ENCODE data around the gene CYTH2. TPM values are rescaled to one million over a fixed set of nuclear protein-coding genes. Genes with fewer than 3 reads are reported as not detected.

CYTH2 gene
- total and polyA plus RNA-seq, 11 donors: 12.3 to 55.3 (median 31.0) TPM

DNA sequence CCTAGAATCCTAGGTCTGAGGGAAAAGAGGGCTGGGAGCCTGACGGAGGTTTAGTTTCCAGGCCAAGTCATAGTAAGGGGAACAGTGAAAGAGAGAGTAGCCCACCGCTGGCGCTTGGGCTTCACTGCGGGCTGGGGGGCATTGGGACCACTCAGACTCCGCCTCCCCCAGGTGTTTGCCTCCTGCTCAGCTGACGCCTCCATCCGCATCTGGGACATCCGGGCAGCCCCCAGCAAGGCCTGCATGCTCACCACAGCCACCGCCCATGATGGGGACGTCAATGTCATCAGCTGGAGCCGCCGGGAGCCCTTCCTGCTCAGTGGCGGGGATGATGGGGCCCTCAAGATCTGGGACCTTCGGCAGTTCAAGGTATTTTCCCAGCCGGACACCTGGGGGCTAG, 18.3 kb upstream of the CYTH2 start:
- DNase-seq (no peak), ATAC-seq (no peak)
- H3K27ac ChIP-seq: no peak overlapping the region
- WGBS, 4 donors: 95 to 97% (median 96%) methylated on average over 12 to 15 of the region's 15 CpGs
- H3K36me3 ChIP-seq: peaks cover 2 to 76% (median 73%) of the 10 kb centered on the region in 9 donors
- intact Hi-C loops (cut with DNase I): no loop called here
- H3K9me3 ChIP-seq: no peaks in the 10 kb centered on the region
- peaks cover 0 to 11% (median 6%) of the 10 kb centered on the region in 12 donors for H3K4me1 ChIP-seq
- H3K27me3 ChIP-seq: no peaks in the 10 kb centered on the region
- no peak for TF ChIP-seq POLR2A (IDR thresholded peaks at IDR 0.05)
- TF ChIP-seq, protein P1, sequence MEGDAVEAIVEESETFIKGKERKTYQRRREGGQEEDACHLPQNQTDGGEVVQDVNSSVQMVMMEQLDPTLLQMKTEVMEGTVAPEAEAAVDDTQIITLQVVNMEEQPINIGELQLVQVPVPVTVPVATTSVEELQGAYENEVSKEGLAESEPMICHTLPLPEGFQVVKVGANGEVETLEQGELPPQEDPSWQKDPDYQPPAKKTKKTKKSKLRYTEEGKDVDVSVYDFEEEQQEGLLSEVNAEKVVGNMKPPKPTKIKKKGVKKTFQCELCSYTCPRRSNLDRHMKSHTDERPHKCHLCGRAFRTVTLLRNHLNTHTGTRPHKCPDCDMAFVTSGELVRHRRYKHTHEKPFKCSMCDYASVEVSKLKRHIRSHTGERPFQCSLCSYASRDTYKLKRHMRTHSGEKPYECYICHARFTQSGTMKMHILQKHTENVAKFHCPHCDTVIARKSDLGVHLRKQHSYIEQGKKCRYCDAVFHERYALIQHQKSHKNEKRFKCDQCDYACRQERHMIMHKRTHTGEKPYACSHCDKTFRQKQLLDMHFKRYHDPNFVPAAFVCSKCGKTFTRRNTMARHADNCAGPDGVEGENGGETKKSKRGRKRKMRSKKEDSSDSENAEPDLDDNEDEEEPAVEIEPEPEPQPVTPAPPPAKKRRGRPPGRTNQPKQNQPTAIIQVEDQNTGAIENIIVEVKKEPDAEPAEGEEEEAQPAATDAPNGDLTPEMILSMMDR (IDR thresholded peaks at IDR 0.05): no peak
- H3K4me3 ChIP-seq: no peak overlapping the region

DNA sequence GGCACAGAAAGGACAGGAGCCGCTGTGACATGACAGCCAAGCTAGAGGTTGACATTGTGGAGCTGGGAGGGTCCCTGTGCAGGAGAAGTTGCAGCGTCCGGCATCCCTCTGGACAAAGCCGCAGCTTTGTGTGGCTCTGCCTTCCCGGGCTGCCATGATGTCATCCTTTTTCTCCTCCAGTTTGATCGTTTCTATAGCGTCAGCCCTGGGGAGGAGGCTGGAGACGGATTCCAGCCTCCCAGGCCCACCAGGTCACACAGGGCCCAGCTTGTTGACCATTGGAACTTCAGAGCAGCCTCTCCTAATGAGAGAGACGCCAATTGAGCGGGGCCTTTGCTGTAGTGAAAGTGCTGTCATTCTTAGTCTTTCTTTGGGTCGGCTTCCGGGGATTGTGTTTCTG, 17.5 kb upstream of the CYTH2 start:
- ATAC-seq (no peak), DNase-seq (no peak)
- Histone ChIP-seq H3K27ac (no peak overlapping the region), H3K9me3 (no peaks in the 10 kb centered on the region), H3K27me3 (no peaks in the 10 kb centered on the region), H3K4me1 (peaks cover 0 to 5% (median under 1%) of the 10 kb centered on the region in 12 donors), H3K4me3 (no peak overlapping the region), H3K36me3 (peaks cover 2 to 83% (median 76%) of the 10 kb centered on the region in 9 donors)
- intact Hi-C loops (cut with DNase I): no loop called here
- TF ChIP-seq, protein P1 (IDR thresholded peaks at IDR 0.05): no peak
- TF ChIP-seq POLR2A (IDR thresholded peaks at IDR 0.05): no peak
- 84 to 89% (median 86%) methylated on average over 12 of the region's 12 CpGs for WGBS, 4 donors

DNA sequence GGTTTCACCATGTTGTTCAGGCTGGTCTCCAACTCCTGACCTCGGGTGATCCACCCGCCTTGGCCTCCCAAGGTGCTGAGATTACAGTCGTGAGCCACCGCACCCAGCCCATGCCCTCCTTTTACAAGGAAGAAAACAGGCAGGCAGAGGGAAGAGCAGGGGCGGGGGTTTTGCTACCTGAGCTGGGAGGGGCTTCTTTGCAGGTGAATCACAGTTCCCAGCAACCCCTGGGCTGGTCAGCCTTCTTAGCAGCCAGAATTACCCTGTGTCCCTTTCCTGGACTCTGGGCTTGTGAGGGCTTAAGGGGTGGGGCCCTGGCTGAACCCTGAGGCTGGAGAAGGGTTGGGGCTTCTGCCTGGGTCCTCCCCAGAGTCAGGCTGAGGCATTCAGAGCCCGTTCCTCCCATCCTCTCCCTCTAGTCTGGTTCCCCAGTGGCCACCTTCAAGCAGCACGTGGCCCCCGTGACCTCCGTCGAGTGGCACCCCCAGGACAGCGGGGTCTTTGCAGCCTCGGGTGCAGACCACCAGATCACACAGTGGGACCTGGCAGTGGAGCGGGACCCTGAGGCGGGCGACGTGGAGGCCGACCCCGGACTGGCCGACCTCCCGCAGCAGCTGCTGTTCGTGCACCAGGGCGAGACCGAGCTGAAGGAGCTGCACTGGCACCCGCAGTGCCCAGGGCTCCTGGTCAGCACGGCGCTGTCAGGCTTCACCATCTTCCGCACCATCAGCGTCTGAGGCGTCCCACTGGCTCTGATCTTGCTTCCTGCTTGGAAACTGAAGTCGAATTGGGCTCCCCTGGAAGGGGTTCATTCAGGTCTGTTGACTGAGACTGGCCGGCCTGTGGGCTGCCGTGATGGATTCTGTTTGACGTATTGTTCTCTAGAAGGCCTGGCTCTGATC, 16.6 kb upstream of the CYTH2 start:
- Histone ChIP-seq H3K4me3 (no peak overlapping the region), H3K36me3 (peaks cover 2 to 86% (median 70%) of the 10 kb centered on the region in 9 donors), H3K27ac (no peak overlapping the region), H3K4me1 (no peaks in the 10 kb centered on the region), H3K27me3 (no peaks in the 10 kb centered on the region), H3K9me3 (no peaks in the 10 kb centered on the region)
- DNase-seq: no peak
- no peak for ATAC-seq
- intact Hi-C loops (cut with DNase I): no loop called here
- TF ChIP-seq POLR2A (IDR thresholded peaks at IDR 0.05): no peak
- TF ChIP-seq, protein P1 (IDR thresholded peaks at IDR 0.05): no peak
- WGBS, 4 donors: 84 to 92% (median 91%) methylated on average over 10 to 33 of the region's 33 CpGs

DNA sequence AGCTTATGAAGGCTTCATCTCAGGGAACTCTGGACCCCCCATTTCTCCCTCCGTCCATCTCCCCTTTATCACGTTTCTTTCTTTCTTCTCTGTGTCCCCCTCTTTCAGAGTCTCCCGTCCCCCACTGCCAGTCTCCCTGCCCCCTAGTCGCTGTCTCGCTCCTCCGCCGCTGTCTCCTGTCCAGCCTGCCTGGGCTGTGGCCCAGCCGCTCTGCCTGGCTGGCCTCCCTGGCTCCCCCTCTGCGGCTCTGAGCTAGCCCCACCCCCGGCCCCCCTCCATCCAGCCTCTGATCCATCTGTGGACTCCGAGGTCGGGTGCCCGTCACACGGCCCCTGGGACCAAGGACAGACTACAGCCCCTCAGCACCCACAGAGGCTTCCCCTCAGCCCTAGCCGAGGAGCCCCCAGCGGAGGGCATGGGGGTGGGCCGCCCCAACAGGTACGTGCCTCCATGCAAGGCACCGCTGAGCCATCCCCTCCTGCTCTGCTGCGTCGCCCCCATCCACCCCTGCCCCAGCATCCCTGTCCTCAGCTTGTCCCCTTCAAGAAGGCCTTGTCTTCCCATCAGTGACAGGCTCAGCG, 14.9 kb upstream of the CYTH2 start:
- intact Hi-C loops (cut with DNase I): no loop called here
- Histone ChIP-seq H3K4me1 (no peaks in the 10 kb centered on the region), H3K9me3 (no peaks in the 10 kb centered on the region), H3K27me3 (no peaks in the 10 kb centered on the region), H3K4me3 (no peak overlapping the region), H3K36me3 (peaks cover 2 to 70% (median 53%) of the 10 kb centered on the region in 9 donors), H3K27ac (no peak overlapping the region)
- peak in 1 of 4 donors; percentile 9 for ATAC-seq
- TF ChIP-seq, protein P1 (IDR thresholded peaks at IDR 0.05): no peak
- no peak for TF ChIP-seq POLR2A (IDR thresholded peaks at IDR 0.05)
- DNase-seq: no peak
- 86 to 94% (median 93%) methylated on average over 19 to 22 of the region's 22 CpGs for WGBS, 4 donors
